Measurements from ENCODE around the gene AGRN.
A peak's percentile ranks its signal among the peaks of the same experiment; 100 is the strongest.
"Not testable (repeated sequence)": the region's sequence is repeated elsewhere in the genome, so short reads cannot be mapped to it uniquely, and the experiment has no call there.

The AGRN gene

GRCh38 chr1:978835-979743 is 40.8 kb upstream of the AGRN start:
- ATAC-seq, result no peak
- Mint-ChIP-seq H3K27me3 (peaks cover 63% of the 10 kb centered on the region), H3K4me3 (no peak overlapping the region)

DNA sequence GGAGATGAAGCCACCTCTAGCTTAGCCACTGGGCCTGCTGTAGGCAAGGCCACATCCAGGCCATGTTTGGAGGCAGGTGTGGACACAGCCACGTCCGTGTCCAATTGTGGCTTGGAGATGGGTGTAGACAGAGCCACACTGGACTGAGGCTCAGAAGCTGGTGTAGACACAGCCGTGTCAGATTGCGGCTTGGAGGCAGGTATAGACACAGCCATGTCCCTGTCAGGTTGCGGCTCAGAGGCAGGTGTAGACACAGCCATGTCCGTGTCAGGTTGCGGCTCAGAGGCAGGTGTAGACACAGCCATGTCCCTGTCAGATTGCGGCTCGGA is 40.2 kb upstream of the AGRN start:
- H3K27me3 Mint-ChIP-seq, result peaks cover 57% of the 10 kb centered on the region
- peaks cover 5% of the 10 kb centered on the region for H3K36me3 Mint-ChIP-seq
- no peaks in the 10 kb centered on the region for H3K9me3 Mint-ChIP-seq
- no peak overlapping the region for H3K4me3 Mint-ChIP-seq
- H3K27ac Mint-ChIP-seq, result no peak overlapping the region
- ATAC-seq, result no peak
- peaks cover 12% of the 10 kb centered on the region for H3K4me1 Mint-ChIP-seq

More at GRCh38 chr1:978835-979743, 40.8 kb upstream of the AGRN start:
- Mint-ChIP-seq H3K9me3 (no peaks in the 10 kb centered on the region), H3K27ac (no peak overlapping the region), H3K36me3 (peaks cover 5% of the 10 kb centered on the region), H3K4me1 (peaks cover 12% of the 10 kb centered on the region)

DNA sequence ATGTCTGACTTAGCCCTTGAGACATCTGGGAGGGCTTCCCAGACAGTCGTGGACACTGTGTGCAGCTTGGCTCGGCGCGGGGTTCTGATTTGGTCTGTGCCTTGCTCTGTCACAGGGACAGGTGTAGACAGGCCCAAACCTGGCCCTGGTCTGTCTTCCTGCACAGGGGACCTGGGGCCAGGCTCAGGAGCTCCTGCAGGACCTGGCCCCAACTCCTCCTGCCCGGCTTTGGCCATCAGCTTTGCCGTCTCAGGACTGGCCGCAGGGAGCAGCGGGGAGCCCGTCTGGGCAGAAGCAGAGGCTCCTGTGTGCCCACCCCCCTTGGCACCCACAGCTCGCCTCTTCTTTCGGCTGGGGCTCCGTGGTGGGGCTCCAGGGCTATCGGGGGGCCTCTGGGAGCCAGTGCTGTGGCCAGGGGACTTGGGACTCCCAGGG is 39.8 kb upstream of the AGRN start:
- Mint-ChIP-seq H3K27ac (no peak overlapping the region), H3K4me1 (peaks cover 12% of the 10 kb centered on the region), H3K36me3 (peaks cover 5% of the 10 kb centered on the region), H3K9me3 (no peaks in the 10 kb centered on the region), H3K27me3 (peaks cover 57% of the 10 kb centered on the region), H3K4me3 (no peak overlapping the region)
- ATAC-seq, result no peak

DNA sequence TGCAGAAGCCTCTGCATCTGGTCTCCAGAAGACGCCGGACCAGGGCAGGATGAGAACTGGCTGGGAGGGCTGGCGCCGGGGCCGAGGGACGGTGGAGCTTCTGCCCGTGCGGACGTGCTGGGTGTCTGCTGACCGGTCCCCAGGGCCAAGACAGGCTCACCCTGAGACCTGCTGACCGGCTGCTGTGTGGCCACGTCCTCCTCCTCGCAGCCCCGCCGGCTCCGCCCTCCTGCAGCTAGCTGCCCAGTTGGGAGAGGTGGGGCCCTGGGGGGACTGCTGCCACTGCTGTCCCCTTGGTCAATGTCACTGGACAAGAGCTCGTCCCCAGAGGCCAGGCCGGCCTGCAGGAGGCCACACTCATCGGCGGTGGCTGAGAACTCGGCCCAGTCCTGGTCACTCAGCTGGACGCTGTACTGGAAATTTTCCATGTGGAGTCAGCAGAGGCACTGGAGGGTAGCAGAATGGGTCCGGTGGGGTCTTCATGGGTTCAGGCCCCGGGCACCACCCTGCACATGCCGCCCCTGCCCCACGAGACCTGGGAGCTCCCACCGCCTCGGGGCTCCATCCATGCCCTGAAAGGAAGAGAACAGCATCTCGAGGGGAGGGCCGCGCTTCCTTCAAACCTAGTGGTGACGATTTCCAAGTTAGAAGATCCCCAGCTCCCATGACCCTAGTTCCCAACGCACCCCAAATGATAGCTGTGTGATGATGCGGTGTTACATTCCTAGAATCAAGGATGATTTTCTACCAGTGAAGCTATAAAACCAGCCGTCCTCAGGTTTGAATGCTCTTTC is 39.1 kb upstream of the AGRN start:
- H3K4me1 Mint-ChIP-seq, result peaks cover 8% of the 10 kb centered on the region
- H3K27ac Mint-ChIP-seq, result no peak overlapping the region
- H3K36me3 Mint-ChIP-seq, result peaks cover 5% of the 10 kb centered on the region
- ATAC-seq, result no peak
- no peaks in the 10 kb centered on the region for H3K9me3 Mint-ChIP-seq
- H3K27me3 Mint-ChIP-seq, result peaks cover 57% of the 10 kb centered on the region
- H3K4me3 Mint-ChIP-seq, result no peak overlapping the region

GRCh38 chr1:981491-981954 is 38.4 kb upstream of the AGRN start:
- Mint-ChIP-seq H3K27ac (no peak overlapping the region), H3K27me3 (peaks cover 60% of the 10 kb centered on the region), H3K4me3 (no peak overlapping the region), H3K9me3 (no peaks in the 10 kb centered on the region), H3K4me1 (peaks cover 5% of the 10 kb centered on the region), H3K36me3 (peaks cover 5% of the 10 kb centered on the region)
- no peak for ATAC-seq

GRCh38 chr1:981955-982558 is 37.9 kb upstream of the AGRN start, which contains the start of gene PERM1:
Gene PERM1, minus strand, starts transcription at chr1:982093. Its CDS starts 1,064 bp downstream, at chr1:981029.
- Mint-ChIP-seq H3K4me3 (no peak within 1 kb of the TSS), H3K27ac (no peak within 1 kb of the TSS), H3K4me1 (peaks cover 5% of the 10 kb centered on the region), H3K27me3 (peaks cover 62% of the 10 kb centered on the region), H3K36me3 (peaks cover 5% of the 10 kb centered on the region), H3K9me3 (no peaks in the 10 kb centered on the region)
- no peak for ATAC-seq

DNA sequence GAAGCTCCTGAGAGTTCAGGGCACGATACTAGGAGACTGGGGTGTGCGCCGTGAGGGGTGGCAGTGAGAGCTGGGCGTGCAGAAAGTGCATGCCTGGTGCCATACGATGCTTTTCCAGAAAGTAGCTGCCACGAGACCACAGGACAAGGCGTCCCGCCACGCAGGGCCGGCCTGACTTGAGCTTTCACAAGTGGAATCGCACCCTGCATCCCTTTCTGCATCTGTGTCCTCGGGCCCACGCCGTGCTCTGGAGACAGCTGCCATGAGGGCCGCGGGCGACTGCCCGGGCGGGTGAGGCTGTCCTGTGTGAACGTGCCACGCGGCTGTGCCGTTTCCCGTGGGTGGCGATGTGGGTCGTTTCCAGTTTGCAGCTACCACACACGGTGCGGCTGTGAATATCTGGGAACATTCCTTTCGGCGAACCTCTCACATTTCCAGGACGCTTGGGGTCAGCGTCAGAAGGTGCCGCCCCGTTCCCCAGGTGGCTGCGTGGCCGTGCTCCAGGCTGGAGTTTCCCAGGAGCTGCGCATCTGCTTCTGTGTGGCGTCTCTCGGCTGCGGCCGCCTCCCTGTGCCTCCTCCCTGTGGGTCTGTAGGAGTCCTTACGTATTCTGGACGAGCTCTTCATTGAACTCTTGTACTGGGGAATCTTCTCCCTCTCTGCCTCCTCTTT is 37.0 kb upstream of the AGRN start:
- Mint-ChIP-seq H3K27ac (no peak overlapping the region), H3K9me3 (no peaks in the 10 kb centered on the region), H3K4me3 (no peak overlapping the region), H3K27me3 (peaks cover 64% of the 10 kb centered on the region), H3K4me1 (peaks cover 5% of the 10 kb centered on the region), H3K36me3 (peaks cover 5% of the 10 kb centered on the region)
- no peak for ATAC-seq

- peaks cover 6% of the 10 kb centered on the region for H3K36me3 Mint-ChIP-seq
- no peak overlapping the region for H3K27ac Mint-ChIP-seq
- H3K9me3 Mint-ChIP-seq, result peaks cover 5% of the 10 kb centered on the region
- no peaks in the 10 kb centered on the region for H3K4me1 Mint-ChIP-seq
- peaks cover 66% of the 10 kb centered on the region for H3K27me3 Mint-ChIP-seq
- ATAC-seq, result peak; percentile 59
- H3K4me3 Mint-ChIP-seq, result no peak overlapping the region
Measured at GRCh38 chr1:983798-984475, 36.0 kb upstream of the AGRN start.

DNA sequence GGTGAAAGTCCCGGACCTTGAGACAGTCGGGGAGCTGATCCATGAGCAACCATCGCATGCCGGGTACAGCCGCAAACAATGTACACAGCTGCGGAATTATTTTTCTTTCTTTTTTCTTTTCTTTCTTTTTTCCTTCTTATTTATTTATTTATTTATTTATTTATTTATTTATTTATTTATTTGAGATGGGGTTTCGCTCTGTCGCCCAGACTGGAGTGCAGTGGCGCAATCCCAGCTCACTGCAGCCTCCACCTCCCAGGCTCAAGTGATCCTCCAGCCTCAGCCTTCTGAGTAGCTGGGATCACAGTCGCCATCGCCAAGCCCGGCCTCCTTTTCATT is 35.5 kb upstream of the AGRN start:
- Mint-ChIP-seq H3K4me1 (no peaks in the 10 kb centered on the region), H3K27ac (no peak overlapping the region), H3K9me3 (peaks cover 7% of the 10 kb centered on the region), H3K4me3 (no peak overlapping the region), H3K27me3 (peaks cover 71% of the 10 kb centered on the region), H3K36me3 (peaks cover 9% of the 10 kb centered on the region)
- no peak for ATAC-seq

DNA sequence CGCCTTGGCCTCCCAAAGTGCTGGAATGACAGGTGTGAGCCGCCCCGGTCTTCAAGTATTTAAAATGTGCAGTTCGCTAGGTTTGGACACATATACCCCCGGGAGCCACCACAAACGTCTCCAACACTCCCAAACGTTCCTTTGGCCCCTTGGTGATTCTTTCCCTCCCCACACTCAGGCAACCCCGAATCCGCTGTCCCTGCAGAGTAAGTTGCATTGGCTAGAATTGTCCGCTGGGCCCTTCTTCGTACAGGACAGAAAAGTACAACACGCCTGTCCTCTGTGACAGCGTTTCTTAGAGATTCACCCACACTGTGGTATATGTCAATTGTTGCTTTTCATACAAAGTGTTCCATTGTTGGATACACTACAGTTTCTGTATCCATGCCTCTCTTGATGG is 34.8 kb upstream of the AGRN start:
- Mint-ChIP-seq H3K4me1 (no peaks in the 10 kb centered on the region), H3K27me3 (peaks cover 78% of the 10 kb centered on the region), H3K4me3 (no peak overlapping the region), H3K9me3 (peaks cover 7% of the 10 kb centered on the region), H3K36me3 (peaks cover 9% of the 10 kb centered on the region), H3K27ac (no peak overlapping the region)
- no peak for ATAC-seq

DNA sequence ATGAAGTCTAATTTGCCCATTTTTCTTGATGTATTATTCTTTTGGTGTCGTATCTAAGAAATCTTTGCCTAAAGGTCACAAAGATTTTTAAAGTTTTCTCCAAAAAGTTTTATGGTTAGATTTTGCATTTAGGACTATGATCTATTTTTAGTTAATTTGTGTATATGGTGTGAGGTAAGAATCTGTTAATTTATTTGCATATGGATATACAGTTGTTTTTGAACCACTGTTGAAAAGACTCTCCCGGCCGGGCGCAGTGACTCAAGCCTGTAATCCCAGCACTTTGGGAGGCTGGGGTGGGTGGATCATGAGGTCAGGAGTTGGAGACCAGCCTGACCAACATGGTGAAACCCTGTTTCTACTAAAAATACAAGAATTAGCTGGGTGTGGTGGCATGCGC is 31.9 kb upstream of the AGRN start:
- H3K27me3 Mint-ChIP-seq, result peaks cover 87% of the 10 kb centered on the region
- peaks cover 17% of the 10 kb centered on the region for H3K9me3 Mint-ChIP-seq
- peaks cover 15% of the 10 kb centered on the region for H3K36me3 Mint-ChIP-seq
- H3K4me1 Mint-ChIP-seq, result peaks cover 14% of the 10 kb centered on the region
- not testable (repeated sequence) for ATAC-seq, H3K4me3 Mint-ChIP-seq, H3K27ac Mint-ChIP-seq

DNA sequence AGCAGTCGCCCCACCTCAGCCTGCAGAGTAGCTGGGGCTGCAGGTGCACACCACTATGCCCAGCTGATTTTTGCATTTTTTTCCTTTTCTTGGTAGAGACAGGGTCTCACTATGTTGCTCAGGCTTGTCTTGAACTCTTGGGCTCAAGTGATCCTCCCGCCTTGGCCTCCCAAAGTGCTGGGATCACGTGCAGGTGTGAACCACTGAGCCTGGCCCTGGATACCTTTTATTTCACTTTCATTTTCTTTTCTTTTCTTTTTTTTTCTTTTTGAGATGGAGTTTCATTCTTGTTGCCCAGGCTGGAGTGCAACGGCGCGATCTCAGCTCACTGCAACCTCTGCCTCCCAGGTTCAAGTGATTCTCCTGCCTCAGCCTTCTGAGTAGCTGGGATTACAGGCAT is 28.6 kb upstream of the AGRN start:
- H3K27ac Mint-ChIP-seq, H3K4me3 Mint-ChIP-seq, ATAC-seq: not testable (repeated sequence)
- H3K4me1 Mint-ChIP-seq, result peaks cover 14% of the 10 kb centered on the region
- peaks cover 86% of the 10 kb centered on the region for H3K27me3 Mint-ChIP-seq
- peaks cover 15% of the 10 kb centered on the region for H3K36me3 Mint-ChIP-seq
- H3K9me3 Mint-ChIP-seq, result peaks cover 17% of the 10 kb centered on the region

GRCh38 chr1:991895-992294 is 28.0 kb upstream of the AGRN start:
- Mint-ChIP-seq H3K36me3 (peaks cover 15% of the 10 kb centered on the region), H3K4me3 (no peak overlapping the region), H3K27me3 (peaks cover 86% of the 10 kb centered on the region)

GRCh38 chr1:992362-992761 is 27.6 kb upstream of the AGRN start:
- ATAC-seq, result peak; percentile 53
- Mint-ChIP-seq H3K27ac (peak overlapping the region; percentile 47), H3K36me3 (peaks cover 15% of the 10 kb centered on the region), H3K27me3 (peaks cover 90% of the 10 kb centered on the region), H3K9me3 (peaks cover 17% of the 10 kb centered on the region), H3K4me3 (no peak overlapping the region), H3K4me1 (peaks cover 21% of the 10 kb centered on the region)

More at GRCh38 chr1:991895-992294, 28.0 kb upstream of the AGRN start:
- Mint-ChIP-seq H3K4me1 (peaks cover 16% of the 10 kb centered on the region), H3K27ac (peak overlapping the region; percentile 47), H3K9me3 (peaks cover 17% of the 10 kb centered on the region)
- no peak for ATAC-seq

Measured in stimulated activated memory B cell treated with anti-CD40 and anti-IgM and Interleukin-4, amounts not matched to agents 10 μg/mL and 1 μg/mL and 100 μg/mL, for 72 hours (primary cell).